ENCODE results near the gene DENND1A. TPM values are rescaled to one million over a fixed set of nuclear protein-coding genes. Genes with fewer than 3 reads are reported as not detected.

The DENND1A gene
- total and polyA plus RNA-seq, 2 experiments from 2014 or later = 13.1 to 28.7 TPM

GRCh38 chr9:123395276-123395688 is 534.6 kb downstream of the DENND1A start (continued):
- TF ChIP-seq ZNF462 (CRISPR knock-in tag; IDR thresholded peaks at IDR 0.05) = no peak
- TF ChIP-seq CTCF (conservative IDR thresholded peaks at IDR 0.05; ENCODE audit: low read depth in 2 of 2) = no peak
- TF ChIP-seq ZNF331 (CRISPR knock-in tag; IDR thresholded peaks at IDR 0.05; ENCODE audit: low read depth) = no peak

GRCh38 chr9:123394291-123395235 is 535.4 kb downstream of the DENND1A start:
- no peaks in the 10 kb centered on the region for H3K36me3 Mint-ChIP-seq (ENCODE audit: low read depth)
- ATAC-seq = no peak
- H3K4me3 Mint-ChIP-seq = no peak overlapping the region
- H3K36me3 ChIP-seq (ENCODE audit: insufficient read depth) = no peaks in the 10 kb centered on the region
- no peaks in the 10 kb centered on the region for H3F3A ChIP-seq (replicated peaks; ENCODE audit: low read depth)
- no peaks in the 10 kb centered on the region for H3K9me2 ChIP-seq (ENCODE audit: insufficient read depth)
- no peaks in the 10 kb centered on the region; the same call in none of the 2 replicates for H4K20me1 ChIP-seq (replicated peaks; ENCODE audit: insufficient read depth)
- H2AFZ ChIP-seq = no peak overlapping the region
- no peak overlapping the region for H3K27ac Mint-ChIP-seq
- no peaks in the 10 kb centered on the region for H3K79me2 ChIP-seq (replicated peaks; ENCODE audit: insufficient read depth)
- H3K27me3 Mint-ChIP-seq (ENCODE audit: insufficient read depth, low read depth, poor library complexity) = peaks cover 17% of the 10 kb centered on the region
- H3K4me1 ChIP-seq (ENCODE audit: insufficient read depth) = no peaks in the 10 kb centered on the region
- H3K9me3 Mint-ChIP-seq = peaks cover 3% of the 10 kb centered on the region; the same call in 1 of the 3 replicates
- no peak overlapping the region for H3K4me3 ChIP-seq
- DNase-seq (ENCODE audit: low spot score) = no peak
- no peaks in the 10 kb centered on the region for H3K27me3 ChIP-seq (ENCODE audit: insufficient read depth)
- H3K27ac ChIP-seq (ENCODE audit: low read depth) = no peak overlapping the region
- no peak overlapping the region for H3K4me2 ChIP-seq
- H3K4me1 Mint-ChIP-seq = peaks cover 19% of the 10 kb centered on the region
- no peak for TF ChIP-seq CTCF (conservative IDR thresholded peaks at IDR 0.05; ENCODE audit: low read depth in 2 of 2)
- TF ChIP-seq CREB1 (CRISPR knock-in tag; IDR thresholded peaks at IDR 0.05; ENCODE audit: low read depth) = no peak
- TF ChIP-seq POLR2AphosphoS5 (IDR thresholded peaks at IDR 0.05; ENCODE audit: low read depth) = no peak
- no peak for TF ChIP-seq EZH2phosphoT487 (IDR thresholded peaks at IDR 0.05; ENCODE audit: unreplicated experiment)
- TF ChIP-seq STAT1 (IDR thresholded peaks at IDR 0.05; ENCODE audit: unreplicated experiment) = no peak
- no peak for TF ChIP-seq ZNF331 (CRISPR knock-in tag; IDR thresholded peaks at IDR 0.05; ENCODE audit: low read depth)
- no peak for TF ChIP-seq EZH2 (IDR thresholded peaks at IDR 0.05; ENCODE audit: low read depth, unreplicated experiment)
- no peak for TF ChIP-seq REST (IDR thresholded peaks at IDR 0.05; ENCODE audit: unreplicated experiment)
